ENCODE results near the gene CLEC3A.
A peak's percentile ranks its signal among the peaks of the same experiment; 100 is the strongest.
"Not testable (repeated sequence)": the region's sequence is repeated elsewhere in the genome, so short reads cannot be mapped to it uniquely, and the experiment has no call there.

CLEC3A gene

GRCh38 chr16:78034530-78034929, 12.2 kb downstream of the CLEC3A start:
- no peak for DNase-seq (ENCODE audit: low read depth)

GRCh38 chr16:78035012-78035411, 12.7 kb downstream of the CLEC3A start:
- no peak for DNase-seq (ENCODE audit: low read depth)

GRCh38 chr16:78040396-78040795, 18.0 kb downstream of the CLEC3A start:
- DNase-seq (ENCODE audit: low read depth): no peak

GRCh38 chr16:78045865-78046581, 23.7 kb downstream of the CLEC3A start:
- peak; percentile 41 for DNase-seq (ENCODE audit: low read depth)

GRCh38 chr16:78048319-78048718, 26.0 kb downstream of the CLEC3A start:
- no peak for DNase-seq (ENCODE audit: low read depth)

- no peak for DNase-seq (ENCODE audit: low read depth)
These were observed 28.5 kb downstream of the CLEC3A start for GRCh38 chr16:78050734-78051400.

GRCh38 chr16:78057803-78058564, 35.6 kb downstream of the CLEC3A start:
- DNase-seq (ENCODE audit: low read depth): no peak

- not testable (repeated sequence) for DNase-seq (ENCODE audit: low read depth)
These were observed 37.5 kb downstream of the CLEC3A start for GRCh38 chr16:78059806-78060205.

- DNase-seq (ENCODE audit: low read depth): no peak
These were observed 37.9 kb downstream of the CLEC3A start for GRCh38 chr16:78060295-78060694.

GRCh38 chr16:78060809-78061208, 38.5 kb downstream of the CLEC3A start:
- no peak for DNase-seq (ENCODE audit: low read depth)

GRCh38 chr16:78065319-78065718, 43.0 kb downstream of the CLEC3A start:
- DNase-seq (ENCODE audit: low read depth): no peak

GRCh38 chr16:78069913-78070312, 47.6 kb downstream of the CLEC3A start:
- DNase-seq (ENCODE audit: low read depth): no peak

- DNase-seq (ENCODE audit: low read depth): no peak
These were observed 49.9 kb downstream of the CLEC3A start for GRCh38 chr16:78072275-78072674.

GRCh38 chr16:78075800-78076199, 53.5 kb downstream of the CLEC3A start:
- DNase-seq (ENCODE audit: low read depth): no peak

GRCh38 chr16:78081341-78081740, 59.0 kb downstream of the CLEC3A start:
- no peak for DNase-seq (ENCODE audit: low read depth)
